ENCODE measurements around the gene CRYBA4.

CRYBA4 gene

GRCh38 chr22:26629988-26630761, 8.4 kb downstream of the CRYBA4 start:
- DNase-seq, result no peak

- DNase-seq, result no peak
These were observed 9.5 kb downstream of the CRYBA4 start for GRCh38 chr22:26631282-26631681.

GRCh38 chr22:26632422-26633155, 10.8 kb downstream of the CRYBA4 start:
- DNase-seq, result no peak

DNA sequence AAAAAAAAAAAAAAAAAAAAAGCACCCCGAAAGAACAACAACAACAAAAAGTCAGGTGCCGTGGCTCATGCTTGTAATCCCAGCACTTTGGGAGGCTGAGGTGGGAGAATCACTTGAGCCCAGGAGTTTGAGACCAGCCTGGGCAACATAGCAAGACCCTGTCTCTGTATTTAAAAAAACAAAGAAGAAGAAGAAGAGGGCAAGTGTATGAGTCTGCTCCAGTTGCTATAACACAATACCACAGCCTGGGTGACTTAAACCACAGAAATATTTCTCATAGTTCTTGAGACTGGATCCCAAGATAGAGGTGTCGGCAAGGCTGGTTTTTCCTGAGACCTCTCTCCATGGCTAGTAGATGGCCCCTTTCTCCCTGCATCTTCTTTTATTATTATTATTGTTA, 12.4 kb downstream of the CRYBA4 start:
- DNase-seq, result no peak

DNA sequence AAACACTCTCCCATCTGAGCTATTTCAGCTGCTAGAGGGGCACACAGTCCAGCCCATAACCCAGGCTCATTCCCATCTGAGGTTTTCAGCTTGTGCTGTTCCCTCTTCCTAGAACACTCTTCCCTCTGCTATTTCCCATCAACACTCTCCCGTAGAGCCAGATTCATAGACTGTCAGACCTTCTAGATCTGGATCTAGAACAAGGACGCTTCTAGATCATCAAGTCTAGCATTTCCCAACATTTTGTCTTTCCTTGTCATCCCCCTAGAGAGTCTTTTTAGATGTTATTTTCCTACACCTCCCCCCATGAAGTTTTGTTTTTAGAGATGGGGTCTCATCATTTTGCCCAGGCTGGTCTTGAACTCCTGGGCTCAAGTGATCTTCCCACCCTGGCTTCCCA, 13.4 kb downstream of the CRYBA4 start:
- no peak for DNase-seq

DNA sequence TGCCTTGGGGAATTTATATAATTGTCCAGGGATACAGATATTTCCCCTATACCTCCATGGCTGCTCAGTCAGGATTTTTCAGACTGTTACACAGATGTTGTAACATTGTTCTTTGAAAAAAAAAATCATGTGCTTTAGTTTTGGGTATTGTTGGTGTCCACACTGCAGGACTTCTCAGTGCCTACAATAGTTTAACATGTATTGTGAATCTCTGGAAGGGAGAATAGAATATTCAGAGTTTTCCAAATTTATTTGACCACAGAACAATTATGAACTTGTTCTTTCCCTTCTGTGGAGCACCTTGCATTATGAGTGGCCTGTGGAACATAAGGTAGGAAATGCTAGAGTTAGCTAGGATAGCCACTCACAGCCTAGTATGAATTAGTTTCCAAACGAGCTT, 14.5 kb downstream of the CRYBA4 start:
- DNase-seq, result no peak

DNA sequence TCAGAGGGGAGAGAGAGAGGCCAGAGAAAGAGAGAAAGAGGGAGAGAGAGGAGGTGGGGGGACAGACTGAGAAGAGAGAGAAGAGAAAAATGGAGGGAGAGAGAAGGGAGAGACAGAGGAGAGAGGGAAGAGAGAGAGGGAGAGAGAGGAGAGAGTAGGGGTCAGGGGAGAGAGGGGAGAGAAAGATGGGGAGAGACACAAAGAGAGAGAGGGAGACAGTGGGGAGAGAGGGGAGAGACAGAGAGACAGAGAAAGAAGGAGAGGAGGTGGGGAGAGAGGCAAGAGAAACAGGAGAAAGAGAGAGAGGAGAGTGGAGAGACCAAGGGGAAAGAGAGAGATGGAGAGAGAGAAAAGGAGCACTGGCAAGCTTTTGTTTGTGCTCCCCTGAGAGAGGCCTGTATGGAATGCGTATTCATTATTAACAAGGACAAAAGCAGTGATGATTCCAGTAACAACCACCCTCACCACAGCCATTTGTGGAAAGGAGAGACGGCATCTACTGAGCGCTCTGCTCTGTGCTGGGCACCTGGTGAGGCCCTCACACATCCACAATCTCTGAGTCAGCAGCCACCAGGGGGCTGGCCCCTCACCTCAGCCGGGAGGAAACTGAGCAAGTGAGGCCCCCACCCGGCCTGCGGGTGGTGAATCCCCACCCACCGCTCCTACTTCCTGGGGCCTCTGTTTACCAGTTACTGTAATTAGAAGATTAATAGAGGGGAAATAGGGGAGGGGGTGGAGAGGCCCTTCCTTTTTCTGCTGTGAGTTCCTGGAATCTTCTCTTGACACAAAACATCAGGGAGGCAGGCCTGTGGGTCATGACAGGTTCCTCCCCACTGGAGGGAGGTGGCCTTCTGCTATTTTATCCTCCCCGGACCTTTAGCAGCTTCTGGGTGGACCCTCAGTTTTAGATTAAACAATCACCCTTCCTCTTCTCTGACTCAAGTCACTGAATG, 21.0 kb downstream of the CRYBA4 start:
- DNase-seq, result no peak

- no peak for DNase-seq
These were observed 21.8 kb downstream of the CRYBA4 start for GRCh38 chr22:26643418-26644100.

GRCh38 chr22:26646158-26646557, 24.4 kb downstream of the CRYBA4 start:
- no peak for DNase-seq

GRCh38 chr22:26648011-26648497, 26.3 kb downstream of the CRYBA4 start:
- DNase-seq, result no peak

GRCh38 chr22:26648528-26649388, 27.0 kb downstream of the CRYBA4 start:
- peak; percentile 54 to 71 (median 69) for DNase-seq

DNA sequence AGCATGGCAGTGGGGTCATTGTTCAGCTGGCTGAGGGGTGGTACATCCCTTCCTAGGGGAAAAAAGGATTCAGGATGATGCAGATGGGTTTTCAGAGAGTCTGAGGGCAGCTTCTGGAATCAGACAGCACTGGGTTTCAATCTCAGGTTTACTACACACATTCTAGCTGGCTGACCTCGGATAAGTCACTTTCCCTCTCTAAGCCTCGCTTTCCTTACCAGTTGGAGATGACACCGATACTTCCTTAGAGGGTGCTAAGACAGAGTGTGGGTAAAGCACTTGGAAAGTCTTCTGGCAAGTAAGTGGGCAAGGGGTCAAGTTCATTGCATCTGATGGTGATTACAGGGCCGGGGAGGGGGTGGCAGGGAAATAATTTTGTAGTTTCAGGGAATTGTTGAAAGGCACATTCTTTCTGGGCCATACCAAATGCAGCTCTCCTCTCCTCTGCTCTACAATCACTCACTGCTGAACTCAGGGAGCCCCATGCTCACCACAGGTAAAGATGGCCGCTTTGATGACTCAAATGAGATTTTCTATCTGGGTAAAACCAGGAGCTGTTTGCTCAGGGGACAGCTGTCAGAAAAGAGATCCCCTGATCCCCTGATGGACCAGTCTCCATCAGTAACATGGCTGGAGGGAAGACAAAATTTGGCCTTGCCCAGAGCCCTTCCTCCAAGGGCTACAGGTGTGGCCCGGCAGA, 29.1 kb downstream of the CRYBA4 start:
- no peak for DNase-seq

GRCh38 chr22:26651815-26652214, 30.1 kb downstream of the CRYBA4 start:
- DNase-seq, result peak in 1 of 3 donors; percentile 26

DNA sequence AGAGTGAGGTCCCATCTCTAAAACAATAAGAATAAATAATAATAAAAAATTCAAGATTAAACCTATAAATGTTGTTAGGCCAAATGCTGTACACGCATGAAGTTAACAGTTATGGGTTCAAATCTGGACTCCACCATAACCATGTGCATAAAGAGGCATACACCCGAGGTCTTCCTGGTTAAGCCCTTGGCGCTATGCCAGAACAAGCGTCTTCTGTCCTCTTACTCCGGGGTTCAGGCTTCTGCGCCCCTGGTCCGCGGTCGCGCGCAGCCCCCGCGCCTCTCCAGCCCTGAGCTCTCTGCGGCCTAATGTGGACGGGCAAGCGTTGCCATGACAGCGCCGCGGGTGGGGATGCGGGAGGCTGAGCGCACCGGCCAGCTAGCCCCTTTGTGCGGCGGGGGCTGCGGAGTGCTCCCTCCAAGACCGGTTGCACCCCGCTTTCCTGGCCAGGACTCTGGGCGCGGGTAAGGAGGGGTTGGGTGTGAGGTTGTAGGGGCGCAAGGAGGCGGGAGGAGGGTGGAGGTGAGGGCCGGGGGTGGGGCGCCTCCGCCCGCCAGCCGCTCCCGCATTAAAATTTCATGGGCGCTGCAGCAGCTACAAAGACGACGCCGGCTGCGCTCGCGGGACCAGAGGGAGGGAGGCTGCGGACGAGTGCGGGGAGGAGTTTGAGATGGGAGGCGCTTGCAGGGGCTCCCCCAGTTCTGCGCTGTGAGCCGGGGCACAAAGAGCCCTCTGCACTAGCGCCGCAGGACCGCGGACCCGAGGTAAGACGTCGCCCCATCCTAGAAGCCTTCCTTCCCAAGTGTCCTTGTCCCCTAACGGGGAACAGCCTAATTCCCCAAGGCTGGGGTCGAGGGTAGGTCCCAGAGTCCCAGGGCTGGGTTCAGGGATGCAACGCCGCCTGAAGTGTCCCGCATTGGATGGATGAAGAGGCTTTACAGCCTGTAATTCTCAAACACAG, 35.4 kb downstream of the CRYBA4 start, which contains the start of gene MIAT:
Gene MIAT (plus strand): TSS at position 698 of the 961 bp plus-strand sequence.
- DNase-seq, result peak in 2 of 3 donors; percentile 37 to 56

DNA sequence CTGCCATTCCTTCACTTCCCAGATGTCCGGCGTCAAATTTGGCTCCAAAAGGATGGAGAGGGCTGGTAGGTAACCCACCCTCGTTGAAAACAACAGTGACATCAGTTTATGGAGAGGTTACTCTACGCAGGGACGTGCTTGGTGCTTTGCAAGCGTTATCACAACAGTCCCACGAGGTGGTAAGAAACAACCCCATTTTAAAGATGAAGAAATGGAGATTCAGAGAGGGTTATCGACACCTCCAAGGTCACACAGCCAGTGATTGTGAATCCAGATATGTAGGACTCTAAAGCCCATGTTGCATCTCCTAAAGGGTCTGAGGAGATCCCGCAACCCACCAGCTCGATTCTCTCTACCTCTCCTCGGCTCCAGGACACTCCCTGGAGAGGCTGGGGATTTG, 36.4 kb downstream of the CRYBA4 start:
- DNase-seq, result no peak

DNA sequence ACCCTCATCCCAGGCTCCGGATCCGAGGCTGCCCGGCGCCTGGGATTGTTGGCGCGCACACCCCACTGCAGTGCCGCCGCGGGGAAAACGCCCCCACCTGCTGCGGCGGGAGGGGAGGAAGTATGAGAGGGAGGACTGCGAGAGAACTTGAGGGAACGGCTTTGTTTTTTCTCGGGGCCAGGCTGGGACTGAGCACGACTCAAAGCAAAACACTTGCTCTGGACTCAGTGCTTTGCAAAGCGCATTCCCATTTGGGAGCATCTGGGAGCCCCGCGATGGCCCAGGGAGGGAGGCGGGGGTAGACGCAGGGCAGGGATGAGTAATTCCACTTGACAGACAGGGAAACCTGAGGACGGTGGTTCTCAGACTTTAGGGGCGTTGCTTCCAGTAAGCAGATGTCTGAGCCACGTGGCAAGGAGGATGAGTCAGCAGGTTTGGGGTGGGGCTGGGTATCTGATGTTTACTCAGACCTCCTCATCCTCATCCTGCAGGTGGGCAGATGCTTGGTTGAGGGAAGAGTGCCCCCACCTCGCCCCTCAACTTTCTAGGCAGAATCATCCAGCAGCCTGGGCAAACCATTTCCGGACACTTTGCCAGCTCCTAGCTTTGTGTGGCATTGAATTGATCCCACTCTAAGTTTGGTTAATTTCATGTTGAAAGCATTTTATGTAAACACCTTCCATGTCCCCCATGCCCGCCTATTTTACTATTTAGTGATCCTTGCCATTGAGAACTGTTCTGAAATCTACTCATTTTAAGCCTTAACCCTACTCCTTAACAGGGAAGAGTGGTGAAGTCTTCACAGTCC, 37.1 kb downstream of the CRYBA4 start:
- DNase-seq, result peak; percentile 61 to 73 (median 71)

DNA sequence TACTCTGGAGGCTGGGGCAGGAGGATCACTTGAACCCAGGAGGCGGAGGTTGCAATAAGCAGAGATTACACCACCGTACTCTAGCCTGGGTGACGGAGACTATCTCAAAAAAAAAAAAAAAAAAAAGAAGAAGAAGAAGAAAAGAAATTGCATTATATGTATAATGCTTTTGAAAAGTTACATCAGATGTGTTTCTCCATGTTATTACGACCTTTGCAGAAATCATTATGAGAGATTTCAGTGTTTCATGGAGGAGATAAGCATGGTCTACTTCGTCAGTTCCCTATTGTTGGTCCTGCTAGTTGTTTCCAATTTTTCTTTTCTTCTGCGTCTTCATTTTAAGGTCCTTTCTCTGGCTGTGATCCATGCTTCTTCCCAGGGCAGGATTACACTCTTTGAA, 38.6 kb downstream of the CRYBA4 start:
- peak in 1 of 3 donors; percentile 26 for DNase-seq

DNA sequence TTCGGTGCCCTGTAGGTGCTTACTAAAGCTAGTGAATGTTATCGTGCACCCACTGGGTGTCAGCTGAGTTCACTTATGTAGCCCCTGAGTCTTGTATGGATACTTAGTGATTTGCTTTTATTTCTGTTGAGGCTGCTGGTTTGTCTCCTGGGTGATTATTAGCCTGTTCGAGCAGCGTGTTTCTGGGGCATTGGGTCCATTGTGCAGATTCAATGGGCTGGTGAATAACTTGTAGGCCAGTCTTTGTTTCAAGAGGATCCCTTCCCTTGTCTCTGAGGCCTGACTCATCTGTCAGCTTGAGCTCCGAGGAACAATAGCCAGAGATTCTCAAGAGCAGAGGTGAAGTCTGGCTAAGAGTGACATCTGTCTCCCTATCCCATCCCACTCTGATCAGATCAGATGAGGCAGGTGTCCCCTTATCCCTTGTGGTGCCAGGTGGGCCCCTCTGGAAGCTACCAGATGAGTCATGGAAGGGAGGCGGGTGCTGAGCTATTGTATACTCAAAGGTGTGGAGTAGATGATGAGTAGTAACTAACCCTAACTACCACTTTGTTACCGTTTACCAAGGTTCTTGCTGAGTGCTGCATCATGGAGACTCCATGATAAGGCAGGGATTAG, 39.3 kb downstream of the CRYBA4 start:
- DNase-seq, result no peak

All from suppressor macrophage treated with lipopolysaccharide for 1 hour (primary cell).